Measurements from ENCODE around the gene BRAF.
"Not testable (repeated sequence)": the region's sequence is repeated elsewhere in the genome, so short reads cannot be mapped to it uniquely, and the experiment has no call there.

BRAF gene

GRCh38 chr7:140745266-140746058 lies 179.3 kb downstream of the BRAF start:
- Histone ChIP-seq H3K4me2 (ENCODE audit: low read depth, low read length, poor library complexity, severe bottlenecking) (no peak overlapping the region), H4K20me1 (ENCODE audit: low read depth, low read length) (no peaks in the 10 kb centered on the region), H3F3A (ENCODE audit: insufficient read depth) (no peaks in the 10 kb centered on the region), H3K9me3 (ENCODE audit: insufficient read depth, low read length) (no peaks in the 10 kb centered on the region), H3K9ac (ENCODE audit: low read length) (no peak overlapping the region), H3K36me3 (ENCODE audit: low read length) (no peaks in the 10 kb centered on the region), H3K9me2 (replicated peaks; ENCODE audit: insufficient read depth, low read length) (no peaks in the 10 kb centered on the region), H3K79me2 (ENCODE audit: insufficient read depth, low read length) (no peaks in the 10 kb centered on the region), H3K4me3 (ENCODE audit: insufficient read depth, low read length, poor library complexity, severe bottlenecking) (no peak overlapping the region), H2AFZ (ENCODE audit: low read depth, low read length, severe bottlenecking) (no peak overlapping the region), H3K27me3 (ENCODE audit: low read length) (no peaks in the 10 kb centered on the region), H3K27ac (ENCODE audit: low read depth, low read length) (no peak overlapping the region)
- TF ChIP-seq CTCF (IDR thresholded peaks at IDR 0.05; ENCODE audit: insufficient read depth, low read length, poor library complexity, severe bottlenecking) (no peak), EZH2phosphoT487 (conservative IDR thresholded peaks at IDR 0.05; ENCODE audit: low read length) (no peak)

DNA sequence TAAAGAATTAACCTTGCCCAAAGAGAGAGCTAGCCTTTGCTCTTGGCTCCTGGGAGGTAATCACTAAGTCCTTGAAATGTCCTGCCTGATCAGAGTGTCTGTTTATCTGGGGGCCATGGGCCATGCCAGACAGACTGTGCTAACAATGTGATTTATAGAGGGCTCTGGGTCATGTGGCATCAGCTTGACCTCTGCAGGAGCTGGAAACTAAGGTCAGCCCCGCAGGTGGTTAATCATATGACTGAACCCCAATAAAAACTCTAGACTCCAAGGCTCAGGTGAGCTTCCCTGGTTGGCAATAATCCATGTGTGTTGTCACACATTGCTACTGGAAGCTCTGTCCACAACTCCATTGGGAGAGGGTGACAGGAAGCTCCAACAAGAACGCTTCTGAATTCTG lies 180.7 kb downstream of the BRAF start:
- Histone ChIP-seq H3K9ac (ENCODE audit: low read length) (no peak overlapping the region), H3K27me3 (ENCODE audit: low read length) (no peaks in the 10 kb centered on the region), H3F3A (ENCODE audit: insufficient read depth) (no peaks in the 10 kb centered on the region), H3K36me3 (ENCODE audit: low read length) (no peaks in the 10 kb centered on the region), H3K4me3 (ENCODE audit: insufficient read depth, low read length, poor library complexity, severe bottlenecking) (no peak overlapping the region), H4K20me1 (ENCODE audit: low read depth, low read length) (no peaks in the 10 kb centered on the region), H3K79me2 (ENCODE audit: insufficient read depth, low read length) (no peaks in the 10 kb centered on the region), H3K4me2 (ENCODE audit: low read depth, low read length, poor library complexity, severe bottlenecking) (no peak overlapping the region), H3K9me2 (replicated peaks; ENCODE audit: insufficient read depth, low read length) (no peaks in the 10 kb centered on the region), H2AFZ (ENCODE audit: low read depth, low read length, severe bottlenecking) (no peak overlapping the region), H3K9me3 (ENCODE audit: insufficient read depth, low read length) (no peaks in the 10 kb centered on the region), H3K27ac (ENCODE audit: low read depth, low read length) (no peak overlapping the region)
- TF ChIP-seq EZH2phosphoT487 (conservative IDR thresholded peaks at IDR 0.05; ENCODE audit: low read length) = no peak
- TF ChIP-seq CTCF (IDR thresholded peaks at IDR 0.05; ENCODE audit: insufficient read depth, low read length, poor library complexity, severe bottlenecking) = no peak

DNA sequence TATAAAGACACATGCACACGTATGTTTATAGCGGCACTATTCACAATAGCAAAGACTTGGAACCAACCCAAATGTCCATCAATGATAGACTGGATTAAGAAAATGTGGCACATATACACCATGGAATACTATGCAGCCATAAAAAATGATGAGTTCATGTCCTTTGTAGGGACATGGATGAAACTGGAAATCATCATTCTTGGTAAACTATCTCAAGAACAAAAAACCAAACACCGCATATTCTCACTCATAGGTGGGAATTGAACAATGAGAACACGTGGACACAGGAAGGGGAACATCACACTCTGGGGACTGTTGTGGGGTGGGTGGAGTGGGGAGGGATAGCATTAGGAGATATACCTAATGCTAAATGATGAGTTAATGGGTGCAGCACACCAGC lies 181.5 kb downstream of the BRAF start:
- not testable (repeated sequence) for H3K4me3 ChIP-seq (ENCODE audit: insufficient read depth, low read length, poor library complexity, severe bottlenecking); H3K4me2 ChIP-seq (ENCODE audit: low read depth, low read length, poor library complexity, severe bottlenecking); H3F3A ChIP-seq (ENCODE audit: insufficient read depth); H4K20me1 ChIP-seq (ENCODE audit: low read depth, low read length); H3K9ac ChIP-seq (ENCODE audit: low read length); H2AFZ ChIP-seq (ENCODE audit: low read depth, low read length, severe bottlenecking); H3K9me2 ChIP-seq (replicated peaks; ENCODE audit: insufficient read depth, low read length); H3K27ac ChIP-seq (ENCODE audit: low read depth, low read length); H3K36me3 ChIP-seq (ENCODE audit: low read length); H3K27me3 ChIP-seq (ENCODE audit: low read length); H3K9me3 ChIP-seq (ENCODE audit: insufficient read depth, low read length); H3K79me2 ChIP-seq (ENCODE audit: insufficient read depth, low read length)

DNA sequence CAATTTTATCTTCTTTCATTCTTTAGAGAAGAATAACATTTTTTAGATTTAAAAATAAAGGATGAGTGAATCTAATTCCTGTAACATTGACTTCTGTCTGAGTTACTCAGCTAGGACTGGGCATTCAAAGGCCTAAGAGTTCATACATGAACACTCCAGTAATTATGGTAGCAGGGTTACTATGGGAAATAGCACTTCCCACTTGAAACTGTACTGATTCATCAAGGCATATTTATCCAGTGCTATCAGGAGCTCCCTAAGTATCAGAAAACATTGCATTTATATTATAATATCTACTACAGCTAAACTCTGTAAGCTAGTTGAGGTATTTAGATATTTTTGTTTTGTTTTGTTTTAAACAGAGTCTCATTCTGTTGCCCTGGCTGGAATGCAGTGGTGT lies 186.4 kb downstream of the BRAF start:
- Histone ChIP-seq H3K79me2 (ENCODE audit: insufficient read depth, low read length) (no peaks in the 10 kb centered on the region), H3K9me2 (replicated peaks; ENCODE audit: insufficient read depth, low read length) (no peaks in the 10 kb centered on the region), H3K9ac (ENCODE audit: low read length) (no peak overlapping the region), H3F3A (ENCODE audit: insufficient read depth) (no peaks in the 10 kb centered on the region), H3K27me3 (ENCODE audit: low read length) (no peaks in the 10 kb centered on the region), H3K36me3 (ENCODE audit: low read length) (no peaks in the 10 kb centered on the region), H3K9me3 (ENCODE audit: insufficient read depth, low read length) (no peaks in the 10 kb centered on the region), H3K4me3 (ENCODE audit: insufficient read depth, low read length, poor library complexity, severe bottlenecking) (no peak overlapping the region), H4K20me1 (ENCODE audit: low read depth, low read length) (no peaks in the 10 kb centered on the region), H3K27ac (ENCODE audit: low read depth, low read length) (no peak overlapping the region), H3K4me2 (ENCODE audit: low read depth, low read length, poor library complexity, severe bottlenecking) (no peak overlapping the region), H2AFZ (ENCODE audit: low read depth, low read length, severe bottlenecking) (no peak overlapping the region)
- TF ChIP-seq CTCF (IDR thresholded peaks at IDR 0.05; ENCODE audit: insufficient read depth, low read length, poor library complexity, severe bottlenecking) (no peak), EZH2phosphoT487 (conservative IDR thresholded peaks at IDR 0.05; ENCODE audit: low read length) (no peak)

All from SU-DHL-6 (cell line).